ENCODE results near the gene A2M.

- no peak for TF ChIP-seq POLR2AphosphoS5 (IDR thresholded peaks at IDR 0.05; ENCODE audit: low read depth)
- no peak for TF ChIP-seq CTCF (conservative IDR thresholded peaks at IDR 0.05; ENCODE audit: low read depth in 2 of 2)
- no peak for TF ChIP-seq ETS1 (IDR thresholded peaks at IDR 0.05)
- TF ChIP-seq EZH2 (IDR thresholded peaks at IDR 0.05; ENCODE audit: low read depth, unreplicated experiment): no peak
- TF ChIP-seq EZH2phosphoT487 (IDR thresholded peaks at IDR 0.05; ENCODE audit: unreplicated experiment): no peak
- no peak for TF ChIP-seq CREB1 (CRISPR knock-in tag; IDR thresholded peaks at IDR 0.05; ENCODE audit: low read depth)
- TF ChIP-seq REST (IDR thresholded peaks at IDR 0.05; ENCODE audit: unreplicated experiment): no peak
- TF ChIP-seq JUNB (IDR thresholded peaks at IDR 0.05; ENCODE audit: unreplicated experiment): no peak
- TF ChIP-seq NANOG (IDR thresholded peaks at IDR 0.05; ENCODE audit: borderline replicate concordance): no peak
- no peak for TF ChIP-seq ZNF331 (CRISPR knock-in tag; IDR thresholded peaks at IDR 0.05; ENCODE audit: low read depth)
- no peak for TF ChIP-seq ZNF114 (CRISPR knock-in tag; IDR thresholded peaks at IDR 0.05)
Observed at GRCh38 chr12:9077152-9078031, 38.3 kb downstream of the A2M start.

All from GM23338 (cell line).